ENCODE results near the gene STK32C. TPM values are rescaled to one million over a fixed set of nuclear protein-coding genes. Genes with fewer than 3 reads are reported as not detected.

Gene STK32C
- total RNA-seq, 1 donor, result 6.7 TPM

GRCh38 chr10:132193907-132194552 is 113.7 kb downstream of the STK32C start:
- TF ChIP-seq CTCF (IDR thresholded peaks at IDR 0.05; ENCODE audit: insufficient read depth, low read length), result no peak
- H3K4me3 ChIP-seq (ENCODE audit: low read depth, low read length), result no peak overlapping the region
- no peak for DNase-seq (ENCODE audit: low read depth)

GRCh38 chr10:132192991-132193665 is 114.6 kb downstream of the STK32C start:
- DNase-seq (ENCODE audit: low read depth), result no peak
- no peak for TF ChIP-seq CTCF (IDR thresholded peaks at IDR 0.05; ENCODE audit: insufficient read depth, low read length)
- H3K4me3 ChIP-seq (ENCODE audit: low read depth, low read length), result no peak overlapping the region

GRCh38 chr10:132192076-132192975 is 115.4 kb downstream of the STK32C start:
- H3K4me3 ChIP-seq (ENCODE audit: low read depth, low read length), result no peak overlapping the region
- TF ChIP-seq CTCF (IDR thresholded peaks at IDR 0.05; ENCODE audit: insufficient read depth, low read length), result no peak
- no peak for DNase-seq (ENCODE audit: low read depth)

GRCh38 chr10:132189810-132190422 is 117.8 kb downstream of the STK32C start:
- DNase-seq (ENCODE audit: low read depth), result no peak
- no peak for TF ChIP-seq CTCF (IDR thresholded peaks at IDR 0.05; ENCODE audit: insufficient read depth, low read length)
- H3K4me3 ChIP-seq (ENCODE audit: low read depth, low read length), result no peak overlapping the region

GRCh38 chr10:132189016-132189415 is 118.7 kb downstream of the STK32C start:
- no peak for DNase-seq (ENCODE audit: low read depth)
- TF ChIP-seq CTCF (IDR thresholded peaks at IDR 0.05; ENCODE audit: insufficient read depth, low read length), result no peak
- H3K4me3 ChIP-seq (ENCODE audit: low read depth, low read length), result no peak overlapping the region

- no peak for TF ChIP-seq CTCF (IDR thresholded peaks at IDR 0.05; ENCODE audit: insufficient read depth, low read length)
- peak overlapping the region; percentile 72 for H3K4me3 ChIP-seq (ENCODE audit: low read depth, low read length)
- DNase-seq (ENCODE audit: low read depth), result no peak
Observed at GRCh38 chr10:132188331-132188730, 119.4 kb downstream of the STK32C start.
